ENCODE data around the gene EMILIN1.

The EMILIN1 gene

DNA sequence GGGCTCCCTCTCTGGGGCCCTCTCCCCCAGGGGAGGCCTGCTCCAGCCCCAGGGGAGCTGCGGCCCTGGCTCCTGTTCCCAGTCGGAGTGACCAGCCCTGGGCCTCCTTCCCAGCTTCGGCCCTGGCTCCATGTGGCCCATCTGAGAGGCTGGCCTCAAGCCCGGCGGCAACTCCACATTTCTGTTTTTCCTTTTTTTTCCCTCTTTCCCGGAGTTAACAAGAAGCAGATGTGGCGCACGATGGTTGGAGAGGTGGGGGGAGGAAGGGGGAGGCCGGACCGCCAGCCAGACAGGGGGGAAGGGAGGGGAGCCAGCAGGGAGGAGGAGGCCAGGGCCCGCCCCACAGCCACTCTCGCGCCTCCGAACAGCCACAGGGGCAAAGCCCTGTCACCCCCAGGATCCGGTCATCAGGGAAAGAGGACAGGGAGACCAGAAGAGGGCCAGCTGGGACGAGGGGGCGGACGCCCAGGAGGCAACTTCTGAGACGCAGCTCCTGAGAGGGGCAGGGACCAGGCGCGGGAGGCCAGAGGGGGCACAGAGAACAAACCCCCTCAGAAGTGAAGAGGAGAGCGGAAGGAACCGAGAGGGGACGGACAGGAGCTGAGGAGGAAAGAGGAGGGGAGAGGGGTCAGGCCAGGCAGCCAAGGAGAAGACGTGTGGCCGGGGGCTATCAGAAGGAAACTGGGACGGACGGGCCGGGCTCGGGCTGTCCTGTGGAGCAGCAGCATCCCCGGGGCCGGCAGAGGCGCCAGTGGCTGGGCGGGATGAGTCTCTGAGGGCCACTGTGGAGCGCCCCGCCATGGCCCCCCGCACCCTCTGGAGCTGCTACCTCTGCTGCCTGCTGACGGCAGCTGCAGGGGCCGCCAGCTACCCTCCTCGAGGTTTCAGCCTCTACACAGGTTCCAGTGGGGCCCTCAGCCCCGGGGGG is at the start of gene EMILIN1:
Gene EMILIN1, plus strand, starts transcription at position 349 of the 928 bp plus-strand sequence. Its CDS starts 451 bp downstream, at position 800.
- no peak for DNase-seq (ENCODE audit: low spot score)

GRCh38 chr2:27029051-27029450 is 49.4 kb upstream of the EMILIN1 start:
- DNase-seq (ENCODE audit: low spot score) = no peak

GRCh38 chr2:27032495-27033252 is 45.7 kb upstream of the EMILIN1 start, which contains the start of gene TMEM214:
TMEM214 (plus strand) TSS chr2:27032965; CDS start chr2:27033016, 51 bp downstream.
- peak; percentile 90 for DNase-seq (ENCODE audit: low spot score)

DNA sequence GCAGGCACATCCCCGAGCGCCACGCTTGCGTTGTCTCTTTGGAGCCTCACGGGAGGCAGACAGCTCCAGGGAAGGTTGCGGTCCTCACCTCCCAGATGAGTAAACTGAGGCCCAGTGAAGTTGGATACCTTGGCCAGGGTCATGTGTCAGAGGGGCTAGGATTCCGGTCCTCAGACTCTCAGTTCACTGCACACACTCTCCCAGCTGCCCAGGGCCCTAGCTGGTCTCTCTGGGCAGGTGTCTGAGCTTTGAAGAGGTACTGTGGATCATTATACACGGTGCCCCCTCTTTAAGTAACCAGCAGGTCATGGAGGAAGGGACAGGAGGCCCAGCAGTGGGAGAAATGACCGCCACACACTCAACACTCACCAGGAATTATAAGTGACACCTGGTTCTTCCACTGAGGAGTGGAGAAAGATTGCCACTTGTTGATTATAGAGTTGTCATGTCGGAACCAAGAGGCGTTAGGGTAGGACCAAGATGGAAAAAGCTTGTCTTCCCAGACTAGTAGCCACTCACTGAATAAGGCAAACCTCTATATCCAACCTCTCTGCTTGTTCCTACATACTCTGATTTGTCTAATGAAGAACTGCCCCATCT is 45.1 kb upstream of the EMILIN1 start:
- no peak for DNase-seq (ENCODE audit: low spot score)

DNA sequence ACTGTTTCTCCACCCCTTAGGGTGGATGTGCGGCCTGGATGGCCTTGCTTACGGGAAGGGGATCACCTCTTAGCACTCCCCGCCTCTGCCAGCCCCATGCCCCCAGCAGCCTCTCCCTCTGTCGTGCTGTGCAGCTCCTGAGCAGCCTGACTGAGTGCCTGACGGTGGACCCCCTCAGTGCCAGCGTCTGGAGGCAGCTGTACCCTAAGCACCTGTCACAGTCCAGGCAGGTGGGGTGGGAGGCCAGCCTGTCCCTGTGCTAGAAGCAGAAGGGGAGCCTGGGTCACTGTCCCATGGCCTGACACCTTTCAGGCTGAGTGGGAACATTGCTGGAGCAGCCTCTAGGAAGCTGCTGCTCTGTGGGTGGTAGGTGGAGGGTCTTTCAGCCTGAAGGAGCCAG is 40.4 kb upstream of the EMILIN1 start:
- DNase-seq (ENCODE audit: low spot score) = no peak

- DNase-seq (ENCODE audit: low spot score) = no peak
Measured at GRCh38 chr2:27038631-27039339, 39.6 kb upstream of the EMILIN1 start.

- DNase-seq (ENCODE audit: low spot score) = no peak
Measured at GRCh38 chr2:27039426-27039825, 39.0 kb upstream of the EMILIN1 start.

DNA sequence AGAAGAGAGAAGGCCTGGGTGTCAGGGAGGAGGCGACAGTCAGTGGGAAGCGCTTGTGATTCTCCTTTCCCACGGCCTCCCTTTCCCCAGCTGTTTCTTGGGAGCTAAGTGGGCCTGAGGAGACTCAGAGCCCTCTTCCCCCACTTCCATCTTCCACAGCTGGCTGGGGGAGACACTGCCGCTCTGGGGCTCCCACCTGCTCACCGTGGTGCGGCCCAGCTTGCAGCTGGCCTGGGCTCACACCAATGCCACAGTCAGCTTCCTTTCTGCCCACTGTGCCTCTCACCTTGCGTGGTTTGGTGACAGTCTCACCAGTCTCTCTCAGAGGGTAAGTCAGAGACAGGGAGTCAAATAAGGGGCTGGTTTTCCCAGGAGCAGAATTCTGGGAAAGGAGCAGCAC is 38.5 kb upstream of the EMILIN1 start:
- DNase-seq (ENCODE audit: low spot score) = no peak

GRCh38 chr2:27040282-27040681 is 38.1 kb upstream of the EMILIN1 start:
- no peak for DNase-seq (ENCODE audit: low spot score)

GRCh38 chr2:27041752-27042151 is 36.7 kb upstream of the EMILIN1 start:
- no peak for DNase-seq (ENCODE audit: low spot score)

GRCh38 chr2:27042159-27042661 is 36.2 kb upstream of the EMILIN1 start:
- no peak for DNase-seq (ENCODE audit: low spot score)

DNA sequence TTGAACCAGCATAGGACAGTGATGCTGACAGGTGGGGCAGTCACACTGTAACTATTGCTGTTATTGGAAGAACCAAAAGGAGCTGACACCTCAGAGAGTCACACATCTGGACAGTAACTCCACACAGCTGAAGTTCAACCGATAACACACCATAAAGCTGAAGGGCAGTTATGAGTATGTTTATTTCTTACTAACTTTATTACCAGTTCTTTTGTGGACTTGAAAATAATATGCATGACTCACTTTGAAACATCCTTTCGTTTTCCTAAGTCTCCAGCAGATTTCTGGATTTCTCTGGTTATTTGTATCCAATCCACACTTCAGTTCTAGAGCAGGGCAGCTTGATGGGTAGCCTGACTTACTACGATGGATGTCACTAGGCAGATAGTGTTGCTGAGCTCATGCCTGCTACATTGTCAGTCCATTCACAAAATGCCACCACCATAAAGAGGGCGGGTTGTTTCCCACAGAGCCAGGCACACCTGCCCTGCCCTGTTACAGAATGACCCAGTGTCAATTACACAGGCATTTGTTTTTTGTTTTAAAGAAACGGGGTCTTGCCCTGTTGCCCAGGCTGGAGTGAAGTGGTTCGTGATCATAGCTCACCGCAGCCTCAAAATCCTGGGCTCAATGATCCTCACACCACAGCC is 35.3 kb upstream of the EMILIN1 start:
- DNase-seq (ENCODE audit: low spot score) = no peak

DNA sequence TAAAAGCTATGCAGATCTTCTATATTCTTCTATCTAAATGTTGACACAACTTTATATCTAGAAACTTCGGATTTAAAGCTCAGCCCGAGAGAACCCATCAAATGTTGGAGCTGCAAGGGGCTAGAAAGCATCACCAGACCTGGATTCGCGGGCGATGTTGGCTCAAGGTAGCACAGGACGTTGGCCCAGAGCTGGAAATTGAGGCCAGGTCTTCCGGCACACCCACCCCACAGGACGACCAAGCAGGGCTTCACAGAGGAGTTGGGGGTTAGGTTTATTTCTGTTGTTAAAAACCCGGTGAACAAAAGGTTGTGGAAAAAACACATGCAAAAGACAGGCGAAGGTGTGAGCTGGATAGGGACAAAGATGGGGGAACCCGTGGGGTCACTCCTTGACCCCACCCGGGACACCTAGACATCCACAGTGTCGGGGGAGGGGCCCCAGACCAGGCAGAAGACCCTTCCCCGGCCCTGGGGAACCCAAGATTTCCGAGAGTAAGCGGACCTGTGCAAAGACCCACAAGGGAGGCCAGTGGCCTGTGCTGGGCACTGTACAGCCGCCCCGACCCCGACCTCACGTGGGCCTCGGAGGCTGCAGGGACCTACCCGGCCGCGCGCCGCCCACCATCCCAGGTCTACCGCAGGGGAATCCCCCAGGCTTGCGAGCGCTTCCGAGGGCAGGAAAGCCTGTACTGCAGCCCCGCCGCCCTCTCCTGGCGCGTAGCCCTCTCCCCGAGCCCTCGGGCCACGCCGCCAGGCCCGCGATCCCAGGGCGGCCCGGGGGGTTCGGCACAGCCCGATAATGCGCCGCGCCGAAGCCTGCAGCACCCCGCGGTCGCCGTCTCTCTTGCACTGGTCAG is 28.8 kb upstream of the EMILIN1 start:
- peak; percentile 55 for DNase-seq (ENCODE audit: low spot score)

- peak; percentile 90 for DNase-seq (ENCODE audit: low spot score)
Measured at GRCh38 chr2:27050281-27050995, 28.0 kb upstream of the EMILIN1 start.

DNA sequence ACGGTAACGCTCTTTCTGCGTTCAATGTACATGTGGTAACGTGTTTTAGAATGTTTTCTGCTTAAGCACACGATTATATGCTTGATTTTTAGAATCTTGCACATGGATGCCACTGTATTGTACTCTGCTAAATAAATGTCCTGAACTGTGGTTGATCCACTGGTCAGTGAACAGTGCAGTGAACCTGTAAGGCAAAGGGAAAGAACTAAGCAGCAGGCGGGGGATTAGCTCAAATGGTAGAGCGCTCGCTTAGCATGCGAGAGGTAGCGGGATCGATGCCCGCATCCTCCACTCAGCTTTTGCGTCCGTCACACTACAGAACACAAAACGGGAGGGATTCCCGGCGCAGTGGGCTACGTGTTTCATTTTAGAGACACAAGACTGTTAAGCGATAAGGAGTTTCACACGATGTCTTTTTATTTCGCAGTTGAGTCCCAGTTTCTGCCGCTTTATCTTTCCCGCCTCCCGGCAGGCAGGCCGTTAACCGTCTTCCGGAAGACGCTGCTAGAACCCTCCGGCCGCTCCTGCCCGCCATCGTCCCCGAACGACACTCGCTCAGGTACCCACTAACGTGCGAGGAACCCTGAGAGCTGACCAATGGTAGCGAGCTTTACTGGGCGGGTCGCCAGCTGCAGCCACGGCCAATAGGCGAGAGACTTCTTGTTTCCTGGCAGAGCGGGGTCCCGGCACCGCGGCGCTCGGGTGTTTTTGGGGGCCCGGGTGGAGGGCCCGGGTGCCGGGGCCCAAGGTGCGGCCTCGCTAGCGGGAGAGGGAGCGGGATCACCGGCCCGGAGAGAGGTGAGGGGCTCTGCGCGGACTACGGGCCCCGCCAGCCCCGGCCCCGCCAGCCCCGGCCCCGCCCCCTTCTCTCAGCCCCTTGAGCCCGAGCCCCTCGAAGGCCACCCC is 27.2 kb upstream of the EMILIN1 start, which contains the start of gene AGBL5:
Gene AGBL5, plus strand, starts transcription at position 673 of the 906 bp plus-strand sequence. CDS start 1,291 bp downstream, outside the sequence.
- peak; percentile 98 for DNase-seq (ENCODE audit: low spot score)

- peak; percentile 15 for DNase-seq (ENCODE audit: low spot score)
Measured at GRCh38 chr2:27051902-27052645, 26.3 kb upstream of the EMILIN1 start.

DNA sequence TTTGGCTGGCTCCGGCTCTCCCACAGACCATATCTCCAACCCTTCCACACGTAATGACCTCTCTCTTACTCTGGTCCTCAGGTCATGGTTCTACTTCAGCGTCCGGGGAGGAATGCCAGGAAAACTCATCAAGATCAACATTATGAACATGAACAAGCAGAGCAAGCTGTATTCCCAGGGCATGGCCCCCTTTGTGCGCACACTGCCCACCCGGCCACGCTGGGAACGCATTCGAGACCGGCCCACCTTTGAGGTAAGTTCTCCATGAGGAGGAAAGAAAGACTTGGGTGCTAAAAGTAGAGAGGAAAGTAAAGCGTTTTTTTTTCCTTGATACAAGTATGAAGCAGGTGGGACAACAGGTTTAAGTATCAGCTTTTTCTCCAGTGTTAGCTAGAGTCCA is 25.1 kb upstream of the EMILIN1 start:
- DNase-seq (ENCODE audit: low spot score) = no peak

DNA sequence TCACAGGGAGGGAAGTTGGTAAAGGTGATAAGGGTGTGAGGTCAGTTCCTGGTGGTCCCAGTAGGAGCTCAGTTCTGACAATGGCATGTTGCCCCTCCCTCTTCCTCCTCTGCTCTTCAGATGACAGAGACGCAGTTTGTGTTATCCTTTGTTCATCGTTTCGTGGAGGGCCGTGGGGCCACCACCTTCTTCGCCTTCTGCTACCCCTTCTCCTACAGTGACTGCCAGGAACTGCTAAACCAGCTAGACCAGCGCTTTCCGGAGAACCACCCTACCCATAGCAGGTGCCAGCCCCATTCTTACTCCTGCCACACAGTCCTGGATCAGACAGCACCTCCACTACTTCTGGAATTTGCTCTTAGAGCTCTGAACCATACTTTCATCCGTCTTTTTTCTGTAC is 24.6 kb upstream of the EMILIN1 start:
- no peak for DNase-seq (ENCODE audit: low spot score)

Data from activated CD4-positive, alpha-beta T cell treated with anti-CD3 and anti-CD28 coated beads, Interleukin-2, Interleukin-4, amounts not matched to agents 100 ng/mL and 50 ng/mL, durations not matched to agents 16 hours and 8 hours (primary cell).